ENCODE data around the gene RGS9BP. TPM values are rescaled to one million over a fixed set of nuclear protein-coding genes. Genes with fewer than 3 reads are reported as not detected.

RGS9BP gene
- total RNA-seq, 1 donor from 2014 or later: not detected

DNA sequence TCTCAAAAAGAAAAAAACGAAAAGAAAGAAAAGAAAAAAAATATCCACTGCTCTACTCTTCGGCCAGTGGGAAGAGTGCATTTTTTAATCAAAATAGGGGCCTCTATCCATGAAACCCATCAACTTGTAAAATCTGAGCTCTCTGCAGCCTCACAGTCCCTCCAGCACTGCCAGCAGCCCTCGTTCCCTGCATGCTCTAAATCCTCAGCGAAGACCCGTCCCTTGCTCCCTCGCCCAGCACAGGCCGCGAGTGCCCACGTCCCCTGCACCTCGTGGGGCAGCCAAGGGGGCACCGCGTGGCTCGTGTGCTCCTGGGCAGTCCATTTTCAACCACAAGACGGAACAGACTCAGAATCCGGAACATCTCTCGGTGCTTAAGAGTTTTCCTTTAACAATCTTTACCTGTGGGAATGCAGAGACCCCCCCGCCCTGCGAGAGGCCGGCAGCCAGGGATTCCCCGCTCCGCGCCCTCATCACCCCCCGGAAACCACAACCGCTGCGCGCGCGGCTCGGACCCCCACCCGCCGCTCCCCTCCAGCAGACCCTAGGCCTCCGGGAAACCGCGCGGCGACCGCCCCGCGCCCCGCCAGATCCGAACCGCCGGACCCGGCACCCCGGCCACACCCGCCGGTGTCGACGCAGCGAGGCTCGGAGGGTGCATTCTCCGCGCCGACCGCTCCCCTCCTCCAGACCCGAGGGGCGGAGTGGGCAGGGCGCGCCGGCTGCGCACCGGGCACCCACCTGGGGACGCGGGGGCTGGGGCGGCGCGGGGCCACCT, 1.3 kb upstream of the RGS9BP start:
- no peak overlapping the region for H3K27ac Mint-ChIP-seq (ENCODE audit: unreplicated experiment)
- no peaks in the 10 kb centered on the region for H3K36me3 Mint-ChIP-seq (ENCODE audit: low read depth, unreplicated experiment)
- H3K9me3 Mint-ChIP-seq (ENCODE audit: unreplicated experiment): no peaks in the 10 kb centered on the region
- peaks cover 19% of the 10 kb centered on the region for H3K27me3 Mint-ChIP-seq (ENCODE audit: unreplicated experiment)
- peak; percentile 7 for DNase-seq (ENCODE audit: low spot score)
- peak overlapping the region; percentile 98 for H3K4me3 Mint-ChIP-seq (ENCODE audit: unreplicated experiment)
- peaks cover 15% of the 10 kb centered on the region for H3K4me1 Mint-ChIP-seq (ENCODE audit: unreplicated experiment)
- TF ChIP-seq, protein P1, sequence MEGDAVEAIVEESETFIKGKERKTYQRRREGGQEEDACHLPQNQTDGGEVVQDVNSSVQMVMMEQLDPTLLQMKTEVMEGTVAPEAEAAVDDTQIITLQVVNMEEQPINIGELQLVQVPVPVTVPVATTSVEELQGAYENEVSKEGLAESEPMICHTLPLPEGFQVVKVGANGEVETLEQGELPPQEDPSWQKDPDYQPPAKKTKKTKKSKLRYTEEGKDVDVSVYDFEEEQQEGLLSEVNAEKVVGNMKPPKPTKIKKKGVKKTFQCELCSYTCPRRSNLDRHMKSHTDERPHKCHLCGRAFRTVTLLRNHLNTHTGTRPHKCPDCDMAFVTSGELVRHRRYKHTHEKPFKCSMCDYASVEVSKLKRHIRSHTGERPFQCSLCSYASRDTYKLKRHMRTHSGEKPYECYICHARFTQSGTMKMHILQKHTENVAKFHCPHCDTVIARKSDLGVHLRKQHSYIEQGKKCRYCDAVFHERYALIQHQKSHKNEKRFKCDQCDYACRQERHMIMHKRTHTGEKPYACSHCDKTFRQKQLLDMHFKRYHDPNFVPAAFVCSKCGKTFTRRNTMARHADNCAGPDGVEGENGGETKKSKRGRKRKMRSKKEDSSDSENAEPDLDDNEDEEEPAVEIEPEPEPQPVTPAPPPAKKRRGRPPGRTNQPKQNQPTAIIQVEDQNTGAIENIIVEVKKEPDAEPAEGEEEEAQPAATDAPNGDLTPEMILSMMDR (IDR thresholded peaks at IDR 0.05; ENCODE audit: unreplicated experiment): no peak

DNA sequence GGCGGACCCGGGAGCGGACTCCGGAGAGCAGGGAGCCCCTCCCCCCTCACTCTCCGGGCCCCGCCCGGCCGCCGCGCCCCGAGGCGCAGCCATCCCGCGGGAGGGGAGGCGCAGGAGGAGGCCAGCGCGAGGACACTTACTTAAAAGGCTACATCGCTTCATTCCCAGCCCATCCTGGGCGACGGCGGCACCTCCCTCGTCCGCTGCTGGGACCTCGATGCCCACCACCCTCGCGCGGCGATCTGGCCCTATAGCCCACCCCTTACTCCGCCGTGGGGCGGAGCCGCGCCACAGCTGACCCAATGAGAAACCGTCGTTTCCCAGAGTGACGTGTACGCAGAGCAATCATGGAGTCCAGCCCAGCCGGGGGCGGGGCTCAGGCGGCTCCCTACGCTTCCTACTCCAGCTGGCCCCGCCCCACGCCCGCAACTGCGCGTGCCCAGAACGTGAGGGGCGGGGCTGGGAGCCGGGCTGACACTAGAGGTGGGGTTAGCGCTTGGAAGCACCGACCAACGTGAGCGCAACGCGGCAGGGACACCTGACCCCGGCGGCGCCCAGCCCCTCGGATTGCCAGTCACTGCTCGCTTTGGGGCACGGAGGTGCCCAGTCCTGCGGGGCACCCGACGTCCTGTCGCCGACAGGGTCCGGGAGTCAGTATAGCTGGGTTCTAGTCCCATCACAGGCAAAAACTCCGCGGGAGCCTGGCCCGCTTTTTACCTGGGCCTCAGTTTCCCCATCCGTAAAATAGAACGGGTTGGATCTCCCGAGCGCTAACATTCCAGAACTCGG, 523 bp upstream of the RGS9BP start, which contains the start of gene ANKRD27:
Gene ANKRD27 (minus strand): TSS at position 250 of the 789 bp plus-strand sequence. CDS start 16,165 bp downstream, outside the sequence.
- Mint-ChIP-seq H3K36me3 (ENCODE audit: low read depth, unreplicated experiment) (no peaks in the 10 kb centered on the region), H3K4me1 (ENCODE audit: unreplicated experiment) (peaks cover 15% of the 10 kb centered on the region), H3K27me3 (ENCODE audit: unreplicated experiment) (peaks cover 17% of the 10 kb centered on the region), H3K9me3 (ENCODE audit: unreplicated experiment) (no peaks in the 10 kb centered on the region), H3K4me3 (ENCODE audit: unreplicated experiment) (peak within 1 kb of the TSS; percentile 98), H3K27ac (ENCODE audit: unreplicated experiment) (no peak within 1 kb of the TSS)
- peak; percentile 99 for DNase-seq (ENCODE audit: low spot score)
- TF ChIP-seq, protein P1 (IDR thresholded peaks at IDR 0.05; ENCODE audit: unreplicated experiment): no peak

DNA sequence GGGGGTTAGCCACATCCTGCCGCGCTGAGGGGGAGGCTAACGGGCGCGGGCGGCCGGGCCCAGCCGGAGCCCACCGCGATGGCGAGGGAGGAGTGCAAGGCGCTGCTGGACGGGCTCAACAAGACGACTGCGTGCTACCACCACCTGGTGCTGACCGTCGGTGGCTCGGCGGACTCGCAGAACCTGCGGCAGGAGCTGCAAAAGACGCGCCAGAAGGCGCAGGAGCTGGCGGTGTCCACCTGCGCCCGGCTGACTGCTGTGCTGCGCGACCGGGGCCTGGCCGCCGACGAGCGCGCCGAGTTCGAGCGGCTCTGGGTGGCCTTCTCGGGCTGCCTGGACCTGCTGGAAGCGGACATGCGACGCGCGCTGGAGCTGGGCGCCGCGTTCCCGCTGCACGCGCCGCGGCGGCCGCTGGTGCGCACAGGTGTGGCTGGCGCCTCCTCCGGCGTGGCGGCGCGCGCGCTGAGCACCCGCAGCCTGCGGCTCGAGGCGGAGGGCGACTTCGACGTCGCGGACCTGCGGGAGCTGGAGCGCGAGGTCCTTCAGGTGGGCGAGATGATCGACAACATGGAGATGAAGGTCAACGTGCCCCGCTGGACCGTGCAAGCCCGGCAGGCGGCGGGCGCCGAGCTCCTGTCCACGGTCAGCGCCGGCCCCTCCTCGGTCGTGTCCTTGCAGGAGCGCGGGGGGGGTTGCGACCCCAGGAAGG, 692 bp downstream of the RGS9BP start:
- peak; percentile 20 for DNase-seq (ENCODE audit: low spot score)
- Mint-ChIP-seq H3K27me3 (ENCODE audit: unreplicated experiment) (peaks cover 16% of the 10 kb centered on the region), H3K27ac (ENCODE audit: unreplicated experiment) (no peak overlapping the region), H3K36me3 (ENCODE audit: low read depth, unreplicated experiment) (no peaks in the 10 kb centered on the region), H3K9me3 (ENCODE audit: unreplicated experiment) (no peaks in the 10 kb centered on the region), H3K4me1 (ENCODE audit: unreplicated experiment) (peaks cover 15% of the 10 kb centered on the region), H3K4me3 (ENCODE audit: unreplicated experiment) (no peak overlapping the region)
- TF ChIP-seq, protein P1 (IDR thresholded peaks at IDR 0.05; ENCODE audit: unreplicated experiment): no peak

DNA sequence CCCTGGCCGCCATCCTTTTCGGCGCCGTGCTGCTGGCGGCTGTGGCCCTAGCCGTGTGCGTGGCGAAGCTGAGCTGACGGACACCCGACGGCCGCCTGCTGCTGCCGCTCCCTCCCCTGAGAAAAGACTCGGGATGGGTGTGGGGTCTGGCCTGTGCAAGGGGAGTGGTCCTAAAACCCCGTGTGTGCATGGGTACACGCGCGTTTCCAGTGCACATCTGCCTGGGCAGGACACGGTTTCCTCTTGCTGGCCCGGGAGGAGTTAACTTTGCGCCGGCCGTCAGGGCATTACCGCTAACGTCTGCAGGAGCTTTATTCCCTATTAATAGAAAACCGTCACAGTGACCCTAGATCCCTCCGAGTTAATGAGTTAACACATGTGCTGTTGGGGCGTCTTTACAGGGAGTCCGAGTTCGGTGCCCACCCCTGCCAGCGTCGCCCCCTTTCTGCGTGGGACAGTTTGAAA, 1.3 kb downstream of the RGS9BP start:
- Mint-ChIP-seq H3K4me1 (ENCODE audit: unreplicated experiment) (peaks cover 15% of the 10 kb centered on the region), H3K27ac (ENCODE audit: unreplicated experiment) (no peak overlapping the region), H3K9me3 (ENCODE audit: unreplicated experiment) (no peaks in the 10 kb centered on the region), H3K4me3 (ENCODE audit: unreplicated experiment) (peak overlapping the region; percentile 63), H3K27me3 (ENCODE audit: unreplicated experiment) (peaks cover 16% of the 10 kb centered on the region), H3K36me3 (ENCODE audit: low read depth, unreplicated experiment) (no peaks in the 10 kb centered on the region)
- TF ChIP-seq, protein P1 (IDR thresholded peaks at IDR 0.05; ENCODE audit: unreplicated experiment): no peak
- DNase-seq (ENCODE audit: low spot score): no peak
